SH-SY5Y (cell line): ENCODE measurements around the gene TMLHE.
"Not testable (repeated sequence)": the region's sequence is repeated elsewhere in the genome, so short reads cannot be mapped to it uniquely, and the experiment has no call there.

ENCODE experiments used
- GATA2 ChIP-seq: IDR thresholded peaks from 2 replicates; pipeline ENCODE4 v1.6.1; 2011; ENCODE audit warnings: mild to moderate bottlenecking, low read depth, low read length
- GATA3 ChIP-seq: IDR thresholded peaks from 2 replicates; pipeline ENCODE4 v1.6.1; 2011; ENCODE audit warnings: low read depth, mild to moderate bottlenecking, low read length, moderate library complexity

TMLHE gene

GRCh38 chrX:155505296-155505695 is 107.5 kb downstream of the TMLHE start:
- TF ChIP-seq GATA3 (no peak), GATA2 (no peak)

DNA sequence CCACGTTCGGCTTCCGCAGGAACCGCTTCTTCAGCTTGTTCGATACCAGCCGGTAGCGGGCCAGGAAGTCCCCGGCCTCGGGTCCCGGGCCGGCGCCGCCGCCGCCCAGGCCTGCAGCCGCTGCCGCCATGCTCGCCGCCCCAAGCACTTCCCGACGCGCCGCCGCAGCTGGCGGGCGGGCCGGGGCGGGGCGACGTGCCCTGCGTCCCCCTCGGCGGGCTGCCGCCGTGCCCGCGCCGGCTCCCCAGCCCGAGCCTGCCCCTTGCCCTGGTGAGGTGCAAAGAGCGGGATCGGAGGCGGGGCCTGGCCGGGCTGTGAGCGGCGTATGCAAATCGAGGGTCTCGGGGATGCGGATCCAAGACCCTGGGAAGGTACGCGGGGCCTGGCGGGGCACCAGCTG is 154.3 kb downstream of the TMLHE start, which contains the start of gene F8A3:
F8A3 (minus strand) TSS at position 150 of the 400 bp plus-strand sequence; CDS start at position 130, 20 bp downstream.
- TF ChIP-seq GATA2, GATA3: not testable (repeated sequence)

- no peak for TF ChIP-seq GATA3
- TF ChIP-seq GATA2, result no peak
Observed at GRCh38 chrX:155441097-155441496, 171.7 kb downstream of the TMLHE start.
